Measurements from ENCODE around the gene SUSD3.
"Not testable (repeated sequence)": the region's sequence is repeated elsewhere in the genome, so short reads cannot be mapped to it uniquely, and the experiment has no call there.

Gene SUSD3

DNA sequence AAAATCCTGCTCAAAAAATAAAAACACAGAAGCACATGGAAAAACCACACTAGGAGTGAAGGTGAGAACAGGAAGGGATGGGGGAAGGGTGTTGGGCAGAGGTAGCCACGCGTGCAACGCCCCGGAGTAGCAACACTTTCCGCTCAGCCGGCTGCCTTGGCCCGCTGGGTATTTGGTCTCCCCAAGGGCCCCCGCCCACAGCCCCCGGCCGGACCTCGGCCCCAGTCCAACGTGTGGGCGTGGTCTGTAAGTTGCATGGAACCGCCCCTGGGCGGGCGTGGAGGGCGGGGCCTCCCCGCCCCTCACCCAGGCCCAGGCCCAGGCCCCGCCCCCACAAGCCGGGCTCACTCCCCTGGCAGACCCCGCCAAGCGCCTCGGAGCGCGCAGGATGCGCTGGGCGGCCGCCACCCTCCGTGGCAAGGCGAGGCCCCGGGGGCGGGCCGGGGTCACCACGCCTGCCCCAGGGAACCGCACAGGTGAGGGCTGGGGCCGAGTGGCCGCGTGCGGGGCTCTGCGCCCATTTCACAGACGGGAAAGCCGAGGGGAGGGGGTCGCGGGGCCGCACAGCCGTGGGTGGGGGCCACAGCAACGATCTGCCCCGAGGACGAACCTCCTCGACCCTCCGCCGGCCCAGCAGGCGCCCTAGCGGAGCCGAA lies at the start of gene SUSD3:
TSS of gene SUSD3 (plus strand) at position 347 of the 656 bp plus-strand sequence. CDS start at position 389, 42 bp downstream.
- no peak for DNase-seq

DNA sequence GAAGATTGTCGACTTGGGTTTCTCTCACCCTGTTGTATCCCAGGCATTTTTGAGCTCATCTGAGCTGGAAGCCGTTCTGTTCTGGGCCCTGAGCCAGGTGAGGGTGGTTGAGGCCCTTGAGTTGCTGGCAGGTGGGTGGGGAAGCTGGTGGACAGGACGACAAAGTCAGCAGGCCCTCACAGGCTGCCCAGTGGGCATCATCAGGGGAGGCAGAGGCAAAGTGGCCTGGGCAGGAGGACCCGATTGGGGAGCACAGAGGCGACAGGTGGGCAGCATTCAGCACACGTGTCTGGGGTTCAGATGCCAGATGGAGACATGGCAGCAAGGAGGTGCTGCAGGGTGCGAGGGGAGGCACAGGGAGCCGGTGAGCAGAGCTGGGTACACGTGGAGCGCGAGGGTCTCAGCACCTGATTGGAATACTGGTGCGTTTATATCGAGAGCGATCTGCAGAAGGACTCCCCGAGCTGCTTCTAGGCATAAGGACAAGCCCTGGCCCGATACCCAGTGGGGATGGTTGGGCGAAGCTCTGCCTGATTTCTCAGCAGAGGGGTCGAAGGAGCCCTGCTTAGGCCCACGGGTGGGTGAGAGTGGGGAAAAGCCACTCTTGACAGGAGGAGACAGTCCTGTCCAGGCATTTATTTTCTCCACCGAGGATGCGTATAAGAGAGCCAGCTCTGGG lies 49.0 kb upstream of the SUSD3 start:
- DNase-seq, result no peak

DNA sequence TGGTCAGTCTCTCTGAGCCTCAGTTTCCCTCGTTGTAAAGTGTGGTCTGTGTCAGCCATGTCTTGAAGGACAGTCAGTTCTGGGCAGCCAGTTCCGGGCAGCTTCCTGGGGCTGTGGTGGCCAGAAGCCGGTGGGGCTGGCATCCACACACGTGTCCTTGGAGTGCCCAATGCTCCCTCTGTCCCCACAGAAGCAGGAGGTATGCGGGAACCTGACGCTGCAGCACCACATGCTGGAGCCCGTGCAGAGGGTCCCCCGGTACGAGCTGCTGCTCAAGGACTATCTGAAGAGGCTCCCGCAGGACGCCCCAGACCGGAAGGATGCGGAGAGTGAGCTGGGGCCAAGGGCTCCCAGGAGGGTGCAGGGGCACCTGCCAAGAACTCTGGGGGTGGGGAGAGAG lies 48.4 kb upstream of the SUSD3 start:
- no peak for DNase-seq

DNA sequence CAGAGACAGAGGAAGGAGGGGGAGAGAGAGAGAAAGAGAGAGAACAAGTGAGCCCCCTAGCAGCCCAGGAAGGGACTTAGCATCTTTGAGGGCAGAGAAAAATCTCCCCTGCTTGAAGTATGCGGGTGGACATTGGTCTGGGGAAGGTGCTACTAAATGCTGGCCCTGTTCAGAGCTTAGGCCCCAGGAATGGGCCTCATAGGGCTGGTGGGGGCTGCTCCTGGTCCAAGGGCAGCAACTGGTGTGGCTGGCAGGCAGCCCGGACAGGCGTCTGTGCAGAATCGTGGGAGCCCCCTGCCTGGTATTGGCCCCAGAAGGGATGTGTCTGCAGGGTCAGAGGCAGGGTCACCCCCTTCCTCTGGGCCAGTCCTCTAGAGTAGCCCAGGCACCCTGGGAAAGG lies 47.8 kb upstream of the SUSD3 start:
- no peak for DNase-seq

DNA sequence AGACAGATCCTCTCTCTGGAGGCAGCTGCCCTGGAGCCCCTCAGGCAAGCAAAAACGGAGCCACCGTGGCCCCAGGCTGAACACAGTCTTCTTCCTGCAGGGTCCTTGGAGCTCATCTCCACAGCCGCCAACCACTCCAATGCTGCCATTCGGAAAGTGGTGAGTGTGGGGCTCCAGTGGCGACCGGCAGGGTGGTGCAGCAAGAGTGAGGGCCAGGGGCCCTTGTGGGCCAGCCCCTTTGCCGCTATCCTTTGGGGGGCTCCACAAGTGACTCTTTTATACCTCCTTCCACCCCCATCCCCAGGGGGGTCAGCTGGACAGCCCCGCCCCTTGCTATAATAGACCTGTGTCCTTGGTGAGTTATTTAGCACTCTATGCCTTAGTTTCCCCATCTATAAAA lies 47.4 kb upstream of the SUSD3 start:
- no peak for DNase-seq

DNA sequence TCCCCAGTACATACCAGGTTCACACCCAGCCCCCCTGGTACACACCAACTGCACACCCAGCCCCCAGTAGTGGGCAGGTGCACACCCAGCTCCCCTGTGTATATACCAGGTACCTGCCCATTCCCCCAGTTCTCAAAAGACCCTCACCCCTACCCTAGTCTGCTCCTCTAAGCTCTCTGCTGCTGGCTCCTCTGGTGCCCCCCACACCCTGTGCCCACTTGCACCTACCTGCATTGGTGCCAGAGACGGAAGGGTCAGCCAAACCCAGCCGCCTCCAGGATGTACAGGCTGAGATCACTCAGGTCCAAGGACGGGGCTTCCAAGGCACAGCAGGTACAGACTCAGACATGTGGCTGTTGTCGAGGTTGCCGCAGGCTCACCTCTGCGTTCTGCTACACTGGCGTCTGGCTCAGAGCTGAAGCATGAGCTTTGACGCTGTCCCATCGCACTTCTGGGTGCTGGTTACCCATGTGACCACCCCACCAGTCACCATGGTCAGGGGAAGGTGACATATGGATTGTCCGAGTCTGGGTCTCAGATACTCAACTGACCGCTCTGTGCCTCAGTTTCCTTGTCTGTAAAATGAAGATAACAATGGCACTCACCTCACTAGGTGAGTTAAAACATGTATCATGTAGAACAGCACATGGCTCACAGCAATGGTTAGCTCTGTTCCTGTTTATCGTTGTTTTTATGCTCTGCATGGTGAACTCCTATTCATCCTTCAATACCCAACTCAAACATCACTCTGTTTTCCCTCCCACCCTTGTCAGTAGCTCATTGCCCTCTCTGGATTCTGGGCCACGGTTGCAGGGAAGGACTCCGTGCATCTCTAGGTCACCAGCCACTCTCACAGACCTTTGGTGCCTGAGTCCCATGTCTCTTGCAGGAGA lies 45.3 kb upstream of the SUSD3 start:
- DNase-seq, result no peak

DNA sequence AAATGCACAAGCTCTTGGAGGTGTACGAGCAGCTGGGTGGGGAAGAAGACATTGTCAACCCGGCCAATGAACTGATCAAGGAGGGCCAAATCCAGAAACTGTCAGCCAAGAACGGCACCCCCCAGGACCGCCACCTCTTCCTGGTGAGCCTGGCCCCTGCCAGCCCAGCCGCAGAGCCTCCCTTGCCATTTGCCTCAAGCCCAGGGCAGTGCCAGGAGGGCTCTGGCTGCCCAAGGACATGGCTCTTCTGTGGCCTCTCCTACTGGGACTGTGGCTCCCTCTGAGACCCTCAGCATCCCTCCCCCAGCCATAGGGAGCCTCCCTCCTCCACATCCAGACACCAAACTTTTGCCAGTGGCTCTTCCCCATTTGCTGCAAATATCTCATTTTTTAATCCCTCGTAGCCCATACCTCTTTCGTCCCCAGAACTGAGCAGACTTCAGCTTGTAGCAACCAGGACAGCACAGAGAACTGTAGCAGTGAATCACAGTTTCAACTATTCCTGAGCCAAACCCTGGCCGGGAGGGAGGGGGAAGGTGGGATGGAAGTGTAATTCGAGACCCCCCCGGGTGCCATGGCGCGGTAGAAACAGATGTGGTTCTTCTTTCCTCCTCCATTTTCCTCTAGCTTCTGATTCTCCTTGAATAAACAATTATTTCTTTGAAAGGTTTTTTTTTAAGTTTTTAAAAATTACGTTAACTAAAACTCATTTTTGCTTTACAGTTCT lies 44.5 kb upstream of the SUSD3 start:
- no peak for DNase-seq

DNA sequence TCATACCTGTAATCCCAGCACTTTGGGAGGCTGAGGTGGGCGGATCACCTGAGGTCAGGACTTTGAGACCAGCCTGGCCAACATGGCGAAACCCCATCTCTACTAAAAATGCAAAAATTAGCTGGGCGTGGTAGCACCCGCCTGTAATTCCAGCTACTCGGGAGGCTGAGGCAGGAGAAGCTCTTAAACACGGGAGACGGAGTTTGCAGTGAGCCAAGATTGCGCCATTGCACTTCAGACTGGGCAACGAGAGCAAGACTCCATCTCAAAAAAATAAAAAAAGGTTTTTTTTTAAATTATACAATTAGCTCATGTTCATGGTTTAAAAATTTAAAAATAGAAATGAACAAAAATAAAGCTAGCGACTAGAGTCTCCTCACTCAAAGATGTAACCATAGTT lies 43.3 kb upstream of the SUSD3 start:
- DNase-seq, result not testable (repeated sequence)

DNA sequence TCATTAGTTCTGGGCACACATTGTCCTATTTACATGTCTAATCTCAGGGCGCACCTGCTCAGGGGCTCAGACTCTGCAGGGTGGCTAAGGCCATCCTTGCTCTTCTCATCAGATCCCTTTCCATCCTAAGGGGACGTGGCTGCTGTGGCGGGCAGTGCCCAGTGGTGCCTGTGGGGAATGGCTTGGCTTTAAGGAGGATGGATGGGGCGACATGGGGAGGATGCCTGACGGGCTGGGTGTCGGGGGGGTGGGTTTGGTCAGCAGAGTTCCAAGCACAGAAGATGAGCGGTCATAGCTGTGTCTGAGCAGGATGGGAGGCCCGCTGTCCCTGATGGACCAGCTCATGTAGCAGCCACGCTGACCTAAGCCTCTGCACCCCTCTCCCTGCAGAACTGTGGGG lies 40.9 kb upstream of the SUSD3 start:
- no peak for DNase-seq

DNA sequence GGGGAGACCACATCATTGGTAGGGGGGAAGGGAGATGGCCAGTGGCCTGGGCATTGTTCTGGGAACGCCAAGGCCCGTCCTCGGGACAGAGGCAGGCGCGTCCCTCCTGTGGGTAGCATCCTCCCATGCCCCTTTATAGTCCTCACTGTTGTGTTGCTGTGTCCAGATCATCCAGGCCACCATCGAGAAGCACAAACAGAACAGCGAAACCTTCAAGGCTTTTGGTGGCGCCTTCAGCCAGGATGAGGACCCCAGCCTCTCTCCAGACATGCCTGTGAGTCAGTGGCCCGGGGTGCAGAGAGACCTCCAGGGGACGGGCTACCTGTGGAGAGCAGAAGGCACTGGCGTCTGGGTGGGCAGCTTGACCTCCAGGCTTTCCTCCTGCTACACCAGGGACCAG lies 38.4 kb upstream of the SUSD3 start:
- DNase-seq, result no peak

DNA sequence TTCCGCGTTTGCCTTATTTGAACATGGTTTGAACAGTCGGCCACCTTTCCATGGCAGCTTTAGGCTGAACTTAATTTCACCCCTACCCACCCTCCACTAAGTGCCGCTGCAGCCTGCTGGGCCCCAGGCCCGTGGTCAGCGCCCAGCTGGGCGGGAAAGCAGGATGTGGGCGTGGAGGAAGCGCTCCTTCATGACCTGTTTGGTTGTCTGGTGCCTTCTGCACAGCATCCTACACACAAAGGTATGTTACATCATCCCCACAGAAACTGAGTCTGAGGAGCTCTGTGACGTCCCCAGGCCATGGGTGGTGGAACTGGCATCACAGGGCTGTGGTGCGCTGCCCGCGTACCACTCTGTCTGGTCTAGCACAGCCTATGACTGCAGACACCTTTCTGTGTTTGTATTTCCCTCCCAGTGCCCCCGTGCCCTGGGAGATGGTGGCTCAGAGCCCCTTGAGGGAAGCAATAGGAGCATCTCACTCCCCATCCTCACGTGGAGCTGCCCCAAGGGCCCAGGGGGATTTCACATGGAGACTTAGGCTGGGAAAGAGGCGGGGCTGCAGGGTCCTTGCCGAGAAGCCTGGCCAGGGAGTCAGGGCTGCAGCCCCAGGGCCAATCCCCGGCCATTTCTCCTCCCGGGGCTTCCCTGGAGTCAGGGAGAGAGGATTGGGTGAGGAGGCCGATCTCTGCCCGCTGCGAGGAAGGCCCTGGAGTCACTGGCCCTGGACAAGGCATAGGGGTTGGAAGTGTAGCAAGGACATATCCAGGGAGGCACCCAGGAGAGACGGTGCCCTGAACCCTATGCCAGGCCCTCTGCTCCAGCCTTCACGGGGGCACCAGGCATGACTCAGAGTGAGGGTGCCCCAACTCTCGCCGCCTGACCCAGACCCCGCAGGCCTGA lies 37.5 kb upstream of the SUSD3 start:
- no peak for DNase-seq

DNA sequence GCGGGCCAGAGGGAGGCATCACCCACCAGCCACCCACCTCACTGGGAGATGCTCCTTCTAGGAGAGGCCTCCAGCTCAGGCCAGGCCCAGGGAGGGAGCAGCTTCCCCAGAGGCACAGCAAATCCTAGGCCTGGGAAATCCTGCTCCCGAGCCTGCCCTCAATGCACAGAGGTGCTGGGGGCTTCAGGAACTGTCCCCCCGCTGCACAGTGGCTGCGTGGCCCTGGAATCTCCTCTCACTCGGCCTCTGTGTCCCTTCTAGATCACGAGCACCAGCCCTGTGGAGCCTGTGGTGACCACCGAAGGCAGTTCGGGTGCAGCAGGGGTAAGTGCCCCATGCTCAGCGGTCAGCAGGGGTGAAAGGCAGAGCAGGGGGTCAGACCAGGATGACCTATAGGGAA lies 36.4 kb upstream of the SUSD3 start:
- DNase-seq, result no peak

DNA sequence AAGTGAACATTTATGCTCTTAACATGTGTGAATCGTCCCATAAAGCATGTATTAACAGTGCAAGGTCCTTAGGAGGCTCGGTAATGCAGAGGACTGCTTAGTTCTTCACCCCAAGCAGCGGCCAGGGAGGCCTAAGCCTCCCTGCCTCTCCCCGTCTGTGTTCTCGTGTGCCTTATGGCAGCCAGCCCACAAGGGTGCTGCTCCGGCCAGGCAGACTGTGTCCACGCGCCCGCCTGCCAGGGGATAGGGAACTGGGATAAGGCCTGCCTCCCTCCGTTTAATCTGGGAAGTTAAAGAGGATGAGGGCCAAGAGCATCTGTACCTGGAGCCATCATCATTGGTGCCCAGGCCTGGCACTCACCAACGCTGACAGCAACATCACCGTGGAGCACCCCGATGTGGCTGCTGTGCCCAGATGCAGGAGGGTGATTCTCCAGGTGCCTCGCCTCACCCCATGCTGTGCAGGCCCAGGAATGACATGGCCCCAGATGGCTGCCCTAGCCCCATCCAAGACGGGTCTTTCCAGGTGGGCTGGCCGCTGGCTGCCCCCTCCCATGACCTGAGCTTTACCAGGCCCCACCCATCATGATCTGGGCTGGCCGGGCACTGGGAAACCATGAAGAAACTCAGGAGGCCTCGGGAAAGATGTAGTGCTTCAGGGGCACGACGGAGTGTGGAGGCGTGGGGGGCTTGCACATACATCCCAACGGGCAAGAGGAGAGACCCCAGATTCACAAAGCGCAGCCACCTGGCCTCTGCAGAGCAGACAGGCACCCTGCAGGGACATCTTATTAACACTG lies 35.6 kb upstream of the SUSD3 start:
- no peak for DNase-seq

DNA sequence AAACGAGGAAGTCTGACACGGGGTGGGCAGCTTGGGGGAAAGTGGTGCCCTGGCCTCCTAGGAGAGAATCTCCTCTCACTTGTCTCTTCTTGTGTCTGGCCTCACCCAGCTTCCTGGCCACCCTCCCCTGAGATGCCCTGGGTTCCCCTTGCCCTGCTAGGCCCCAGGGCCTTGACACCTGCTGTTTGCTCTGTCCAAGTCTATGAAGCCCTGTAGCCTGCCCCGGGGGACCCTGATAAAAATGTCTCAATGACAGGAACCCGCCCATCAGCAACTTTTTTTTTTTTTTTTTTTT lies 35.0 kb upstream of the SUSD3 start:
- no peak for DNase-seq

DNA sequence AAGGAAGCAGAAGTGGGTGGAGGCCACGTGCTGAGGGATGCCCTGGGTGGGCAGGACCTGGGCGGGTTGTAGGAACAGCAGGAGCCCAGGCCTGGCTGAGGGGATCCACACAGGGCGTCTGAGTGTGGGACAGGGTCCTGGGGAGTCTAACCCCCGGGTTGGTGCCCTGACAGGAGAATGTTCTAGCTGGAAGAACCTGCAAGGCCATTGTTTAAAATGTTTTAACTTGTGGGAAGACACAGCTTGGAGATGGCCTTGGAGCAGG lies 33.9 kb upstream of the SUSD3 start:
- DNase-seq, result no peak

DNA sequence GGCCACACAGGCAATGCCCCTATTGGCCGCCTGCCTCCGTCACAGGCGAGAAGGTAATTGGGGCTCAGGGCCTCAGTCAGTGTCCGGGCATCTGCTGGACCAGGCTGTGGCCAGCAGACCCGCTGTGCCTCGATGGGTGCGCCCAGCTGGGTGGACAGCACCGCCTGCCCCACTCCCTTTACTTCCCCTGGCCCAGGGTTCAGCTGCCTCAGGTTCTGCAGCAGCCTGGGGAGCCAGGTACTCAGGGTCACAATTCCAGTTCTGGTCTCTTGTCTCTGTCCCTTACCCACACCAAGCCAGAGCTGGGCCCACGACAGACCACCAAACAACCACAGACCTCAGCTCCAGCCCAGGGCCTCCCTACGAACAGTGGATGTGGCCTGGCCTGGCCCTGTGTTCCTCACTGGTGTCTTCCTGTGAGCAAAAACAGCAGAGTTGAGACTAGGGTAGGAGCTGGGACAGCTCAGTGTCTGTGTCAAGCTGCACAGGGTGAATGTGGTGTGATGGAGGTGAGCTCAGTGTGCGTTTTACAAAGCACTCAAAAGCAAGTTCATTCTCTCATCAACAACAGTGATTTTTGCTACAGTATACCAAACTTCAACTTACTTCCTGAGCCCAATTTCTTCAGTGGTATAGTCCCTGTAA lies 33.4 kb upstream of the SUSD3 start:
- DNase-seq, result no peak

DNA sequence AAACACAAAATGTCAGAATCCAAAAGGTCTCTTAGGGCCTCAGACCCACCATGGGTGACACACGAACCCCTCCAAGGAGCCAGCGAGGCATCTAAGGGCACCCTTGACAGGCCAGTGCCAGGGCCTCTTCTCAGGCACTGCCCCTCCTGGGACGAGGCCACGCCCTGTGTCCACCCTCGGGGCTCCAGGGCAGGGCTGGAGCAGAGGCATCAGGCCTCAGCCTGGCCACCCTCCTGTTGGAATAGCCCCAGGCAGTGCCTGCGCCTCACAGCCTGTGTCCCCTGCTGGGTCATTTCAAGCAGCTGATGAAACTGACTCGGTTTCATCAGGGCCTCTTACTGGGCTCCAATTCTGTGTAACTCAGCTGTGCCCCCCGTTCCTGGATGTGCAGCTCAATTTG lies 32.8 kb upstream of the SUSD3 start:
- DNase-seq, result no peak

DNA sequence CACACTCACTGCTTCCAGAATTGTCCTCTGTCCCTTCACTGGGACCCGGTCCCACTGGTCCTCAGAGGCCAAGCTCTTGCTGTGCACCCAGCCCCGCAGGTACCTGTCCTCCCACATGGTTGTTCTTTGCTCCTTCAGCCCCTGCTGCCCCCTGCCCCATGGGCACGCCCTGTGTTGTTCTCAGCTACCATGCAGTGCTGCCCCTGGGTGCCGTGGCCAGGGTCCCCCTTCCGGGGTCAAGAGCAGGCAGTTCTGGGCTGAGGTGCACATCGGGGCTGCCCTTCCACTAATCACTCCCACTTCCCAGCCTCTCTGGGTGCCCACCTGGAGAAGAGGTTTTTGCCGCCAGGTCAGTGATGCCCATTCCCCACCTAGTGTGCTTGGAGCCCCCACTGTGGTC lies 31.9 kb upstream of the SUSD3 start:
- no peak for DNase-seq

DNA sequence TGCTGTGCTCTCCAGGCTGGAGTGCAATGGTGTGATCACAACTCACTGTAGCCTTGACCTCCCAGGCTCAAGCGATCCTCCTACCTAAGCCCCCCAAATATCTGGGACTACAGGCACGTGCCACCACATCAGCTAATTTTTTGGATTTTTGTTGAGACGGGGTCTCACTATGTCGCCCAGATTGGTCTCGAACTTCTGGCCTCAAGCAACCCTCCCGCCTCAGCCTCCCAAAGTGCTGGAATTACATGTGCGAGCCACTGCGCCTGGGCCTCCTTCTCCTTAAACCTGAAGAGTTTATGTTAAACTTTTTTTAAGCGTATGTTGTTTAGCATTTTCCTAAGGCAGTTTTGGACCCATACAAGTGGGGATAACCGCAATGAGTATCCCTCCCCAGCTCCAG lies 30.8 kb upstream of the SUSD3 start:
- no peak for DNase-seq

DNA sequence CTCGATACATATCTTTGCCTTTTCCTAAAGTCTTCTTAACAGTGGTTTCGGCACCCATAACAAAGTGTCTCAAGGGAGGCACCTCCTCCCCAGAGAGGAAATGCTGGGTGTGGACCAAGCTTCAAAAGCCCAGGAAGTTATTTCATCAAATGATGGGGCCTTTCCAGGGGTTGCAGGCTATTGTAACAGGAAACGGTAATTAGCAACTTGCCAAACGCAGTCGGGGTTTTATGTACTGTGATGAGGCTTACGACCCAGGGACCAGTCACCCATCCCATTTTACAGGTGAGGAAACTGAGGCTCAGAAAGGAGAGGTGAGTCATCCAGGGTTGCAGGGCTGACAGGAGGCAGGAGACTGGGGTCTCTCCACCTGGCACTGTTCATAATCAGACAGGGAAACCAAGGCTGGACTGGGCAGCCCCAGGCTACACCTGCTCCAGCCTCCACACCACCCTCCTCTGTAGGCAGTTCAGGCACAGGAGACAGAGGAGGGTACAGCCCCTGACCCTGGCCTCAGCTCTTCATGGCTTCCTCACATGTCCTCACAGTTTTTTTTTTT lies 30.0 kb upstream of the SUSD3 start:
- no peak for DNase-seq

Measured in 8988T (cell line).